Nephron progenitor cell (in vitro differentiated cells): ENCODE data around the gene IGFBP7.

ENCODE experiments used
- DNase-seq: peaks from one replicate; pipeline ENCODE4 v3.0.0; 2021
- H3K27ac Mint-ChIP-seq: 2 replicates; pipeline ENCODE4 v1.8.0; 2021; ENCODE audit warnings: mild to moderate bottlenecking, moderate library complexity, mixed read lengths
- H3K27me3 Mint-ChIP-seq: 2 replicates; pipeline ENCODE4 v1.8.0; 2021; ENCODE audit warnings: mild to moderate bottlenecking, low read depth, mixed read lengths; ENCODE audit not compliant: poor library complexity
- H3K36me3 Mint-ChIP-seq: 2 replicates; pipeline ENCODE4 v1.8.0; 2021; ENCODE audit warnings: low read depth, mixed read lengths
- H3K4me1 Mint-ChIP-seq: 2 replicates; pipeline ENCODE4 v1.8.0; 2021; ENCODE audit warnings: mixed read lengths
- H3K4me3 Mint-ChIP-seq: 2 replicates; pipeline ENCODE4 v1.8.0; 2021; ENCODE audit warnings: mild to moderate bottlenecking, moderate library complexity, mixed read lengths
- H3K9me3 Mint-ChIP-seq: 2 replicates; pipeline ENCODE4 v1.8.0; 2021; ENCODE audit warnings: mild to moderate bottlenecking, moderate library complexity, mixed read lengths
- TF ChIP-seq, protein P1 (sequence below): fragments of 200-600 bp; sonication (generic); IDR thresholded peaks from 2 replicates; pipeline ENCODE4 v1.5.0; 2021; ENCODE audit warnings: antibody characterized with exemption

The IGFBP7 gene

DNA sequence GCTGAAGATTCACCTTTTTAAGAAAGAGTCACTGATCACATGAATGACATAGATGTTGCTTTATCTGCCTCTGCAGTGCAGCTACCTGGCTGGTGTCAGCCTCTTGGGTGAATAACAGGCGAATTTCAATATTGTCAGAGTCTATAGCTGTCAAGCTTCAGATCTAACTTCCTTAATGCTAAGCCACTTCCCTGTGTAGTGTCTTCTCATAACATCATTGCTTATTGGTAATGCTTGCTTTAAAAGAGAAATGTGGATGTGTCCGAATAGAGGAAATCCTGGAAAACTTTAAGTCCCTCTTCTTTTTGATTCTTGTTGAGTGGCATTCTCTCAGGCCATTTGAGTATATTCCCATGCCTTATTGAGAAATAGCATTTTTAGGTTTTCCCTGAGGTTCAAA is 7.3 kb upstream of the IGFBP7 start:
- TF ChIP-seq, protein P1, sequence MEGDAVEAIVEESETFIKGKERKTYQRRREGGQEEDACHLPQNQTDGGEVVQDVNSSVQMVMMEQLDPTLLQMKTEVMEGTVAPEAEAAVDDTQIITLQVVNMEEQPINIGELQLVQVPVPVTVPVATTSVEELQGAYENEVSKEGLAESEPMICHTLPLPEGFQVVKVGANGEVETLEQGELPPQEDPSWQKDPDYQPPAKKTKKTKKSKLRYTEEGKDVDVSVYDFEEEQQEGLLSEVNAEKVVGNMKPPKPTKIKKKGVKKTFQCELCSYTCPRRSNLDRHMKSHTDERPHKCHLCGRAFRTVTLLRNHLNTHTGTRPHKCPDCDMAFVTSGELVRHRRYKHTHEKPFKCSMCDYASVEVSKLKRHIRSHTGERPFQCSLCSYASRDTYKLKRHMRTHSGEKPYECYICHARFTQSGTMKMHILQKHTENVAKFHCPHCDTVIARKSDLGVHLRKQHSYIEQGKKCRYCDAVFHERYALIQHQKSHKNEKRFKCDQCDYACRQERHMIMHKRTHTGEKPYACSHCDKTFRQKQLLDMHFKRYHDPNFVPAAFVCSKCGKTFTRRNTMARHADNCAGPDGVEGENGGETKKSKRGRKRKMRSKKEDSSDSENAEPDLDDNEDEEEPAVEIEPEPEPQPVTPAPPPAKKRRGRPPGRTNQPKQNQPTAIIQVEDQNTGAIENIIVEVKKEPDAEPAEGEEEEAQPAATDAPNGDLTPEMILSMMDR: no peak
- no peak for DNase-seq
- peaks cover 20% of the 10 kb centered on the region for H3K27me3 Mint-ChIP-seq
- H3K9me3 Mint-ChIP-seq: no peaks in the 10 kb centered on the region
- no peak overlapping the region for H3K27ac Mint-ChIP-seq
- H3K36me3 Mint-ChIP-seq: no peaks in the 10 kb centered on the region
- peaks cover 2% of the 10 kb centered on the region for H3K4me1 Mint-ChIP-seq
- no peak overlapping the region for H3K4me3 Mint-ChIP-seq

DNA sequence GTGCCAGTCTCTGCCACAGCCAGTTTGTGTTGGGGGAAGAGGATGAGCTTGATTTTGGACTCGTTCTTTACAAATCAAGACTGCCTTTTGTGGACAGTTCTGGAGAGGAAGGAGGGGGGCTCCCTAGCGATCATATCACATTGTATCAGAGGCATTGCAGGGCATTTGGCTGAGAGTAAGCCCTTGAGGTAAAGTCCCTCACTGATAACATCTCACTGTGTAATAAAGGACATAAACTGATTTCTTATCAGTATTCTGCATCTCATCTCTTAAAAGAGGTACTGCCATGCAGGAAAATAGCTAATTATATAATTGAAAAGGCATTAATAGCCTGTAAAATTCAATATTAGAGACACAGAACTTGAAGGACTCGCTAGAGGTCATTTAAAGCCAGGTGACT is 6.1 kb upstream of the IGFBP7 start:
- no peaks in the 10 kb centered on the region for H3K9me3 Mint-ChIP-seq
- no peak overlapping the region for H3K4me3 Mint-ChIP-seq
- peaks cover 10% of the 10 kb centered on the region for H3K4me1 Mint-ChIP-seq
- no peak overlapping the region for H3K27ac Mint-ChIP-seq
- H3K27me3 Mint-ChIP-seq: peaks cover 30% of the 10 kb centered on the region
- H3K36me3 Mint-ChIP-seq: no peaks in the 10 kb centered on the region
- no peak for DNase-seq
- TF ChIP-seq, protein P1: no peak

DNA sequence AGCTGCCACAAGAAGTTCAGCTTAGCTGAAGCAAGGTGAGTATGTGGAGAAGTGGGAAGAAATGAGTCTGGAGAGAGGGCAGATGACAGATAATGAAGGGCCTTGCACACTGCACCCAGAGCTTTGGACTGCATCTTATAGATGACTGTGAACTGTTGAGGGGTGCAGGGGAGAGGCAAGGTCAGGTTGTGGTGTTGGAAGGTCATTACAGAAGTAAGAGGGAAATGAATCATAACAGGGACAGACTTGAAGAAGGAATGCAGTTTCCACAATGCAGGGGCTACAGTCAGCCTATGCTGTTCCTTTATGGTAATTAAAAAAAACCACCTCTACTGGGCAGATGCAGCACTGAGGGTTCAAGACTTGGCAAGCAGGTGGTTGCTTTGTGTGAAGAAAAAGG is 4.8 kb upstream of the IGFBP7 start:
- no peaks in the 10 kb centered on the region for H3K9me3 Mint-ChIP-seq
- peaks cover 37% of the 10 kb centered on the region for H3K27me3 Mint-ChIP-seq
- H3K27ac Mint-ChIP-seq: no peak overlapping the region
- peaks cover 18% of the 10 kb centered on the region for H3K4me1 Mint-ChIP-seq
- no peaks in the 10 kb centered on the region for H3K36me3 Mint-ChIP-seq
- TF ChIP-seq, protein P1: no peak
- H3K4me3 Mint-ChIP-seq: no peak overlapping the region
- DNase-seq: no peak

DNA sequence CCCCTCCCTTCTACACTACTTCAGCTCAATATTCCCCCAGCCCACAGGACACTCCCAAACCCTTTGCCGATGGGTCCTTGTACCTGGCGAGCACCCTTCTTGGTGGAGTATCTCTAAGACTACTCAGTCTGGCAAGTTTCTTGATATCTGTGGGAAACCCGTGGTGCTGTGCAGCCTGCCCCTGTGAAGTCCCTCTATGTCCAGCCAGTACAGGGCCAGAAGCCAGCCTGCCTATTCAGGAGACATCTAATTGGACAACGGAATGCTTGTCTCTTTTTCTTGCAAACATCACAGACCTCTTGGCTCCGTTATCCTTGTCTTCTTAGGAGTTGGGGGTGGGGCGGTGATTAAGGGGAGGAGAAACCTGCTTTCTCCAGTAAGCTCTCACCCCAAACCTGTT is 3.7 kb upstream of the IGFBP7 start:
- H3K9me3 Mint-ChIP-seq: no peaks in the 10 kb centered on the region
- peaks cover 18% of the 10 kb centered on the region for H3K4me1 Mint-ChIP-seq
- no peaks in the 10 kb centered on the region for H3K36me3 Mint-ChIP-seq
- no peak overlapping the region for H3K27ac Mint-ChIP-seq
- DNase-seq: no peak
- peaks cover 47% of the 10 kb centered on the region for H3K27me3 Mint-ChIP-seq
- H3K4me3 Mint-ChIP-seq: no peak overlapping the region
- TF ChIP-seq, protein P1: no peak

DNA sequence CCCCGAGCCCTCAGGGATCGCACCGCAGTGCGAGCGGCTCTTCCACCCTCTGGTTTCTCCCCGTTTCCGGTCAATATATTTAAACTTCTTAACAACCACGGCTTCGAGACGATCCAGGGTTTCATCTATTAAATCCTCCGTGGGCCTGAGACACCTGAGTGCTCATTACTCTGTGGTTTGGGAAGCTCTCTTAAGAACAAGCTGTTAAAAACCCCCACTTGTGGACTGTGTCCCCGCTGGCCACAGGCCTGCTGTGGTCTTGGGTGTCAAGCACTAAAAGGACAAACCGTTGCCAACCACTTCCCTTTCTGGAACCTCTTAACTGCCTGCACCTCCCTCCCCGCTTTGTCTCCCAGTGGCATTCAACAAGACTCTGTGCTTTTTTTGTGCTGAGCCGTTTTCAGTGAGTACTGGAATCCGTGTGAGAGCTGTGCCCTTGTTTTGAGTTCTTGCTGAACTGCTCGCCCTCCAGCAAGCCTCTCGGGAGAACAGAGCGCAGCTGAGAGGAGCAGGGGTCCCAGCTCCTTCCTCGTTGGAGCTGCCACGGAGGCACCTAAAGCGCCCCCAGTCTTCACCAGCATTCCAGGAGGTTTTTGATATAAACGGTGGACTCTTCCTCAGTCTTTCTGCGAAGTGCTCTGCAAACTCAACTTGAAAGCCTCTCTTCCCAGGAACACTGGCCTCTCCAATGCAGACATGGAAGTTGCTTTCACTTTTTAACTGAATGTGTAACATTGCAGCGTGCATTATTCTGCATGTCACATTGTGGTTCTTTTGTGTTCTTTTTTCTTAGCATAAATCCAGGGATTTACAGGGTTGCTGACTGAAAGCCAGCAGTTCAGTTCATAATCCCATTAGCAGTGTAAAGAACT is 691 bp upstream of the IGFBP7 start:
- TF ChIP-seq, protein P1: no peak
- Mint-ChIP-seq H3K4me1 (peaks cover 18% of the 10 kb centered on the region), H3K27me3 (peaks cover 70% of the 10 kb centered on the region), H3K36me3 (no peaks in the 10 kb centered on the region), H3K27ac (no peak overlapping the region), H3K9me3 (no peaks in the 10 kb centered on the region), H3K4me3 (peak overlapping the region; percentile 92)
- peak; percentile 24 for DNase-seq

DNA sequence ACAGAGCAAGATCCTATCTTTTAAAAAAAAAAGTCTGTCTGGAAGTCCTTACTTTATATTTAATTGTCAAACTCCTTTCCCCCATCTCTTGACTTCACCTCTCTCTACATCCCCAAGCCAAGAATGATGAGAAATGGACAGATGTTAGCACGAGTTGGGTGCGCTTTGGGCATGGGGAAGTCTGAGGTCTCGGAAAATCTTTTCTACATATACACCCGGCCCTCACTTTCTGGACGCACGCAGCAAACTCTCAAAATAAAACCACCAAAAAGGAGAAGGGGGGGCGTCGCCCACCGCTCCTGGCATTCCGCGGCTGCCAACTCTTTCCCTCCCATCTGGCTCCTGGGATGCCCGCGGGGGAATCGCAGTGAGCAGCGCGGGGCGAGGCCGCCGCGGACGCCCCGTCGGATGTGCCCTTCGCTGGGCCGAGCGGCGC is 756 bp downstream of the IGFBP7 start:
- DNase-seq: no peak
- Mint-ChIP-seq H3K27ac (no peak overlapping the region), H3K4me1 (peaks cover 18% of the 10 kb centered on the region), H3K27me3 (peaks cover 67% of the 10 kb centered on the region), H3K4me3 (peak overlapping the region; percentile 75), H3K36me3 (no peaks in the 10 kb centered on the region), H3K9me3 (no peaks in the 10 kb centered on the region)
- TF ChIP-seq, protein P1: no peak
